Activated CD4-positive, alpha-beta T cell treated with anti-CD3 and anti-CD28 coated beads for 4 hours (primary cell): ENCODE measurements around the gene HOXB6.

ENCODE experiments used
- DNase-seq, 2 donors: peaks; one replicate each; pipeline ENCODE4 v3.0.0-alpha.2; 2020

HOXB6 gene

DNA sequence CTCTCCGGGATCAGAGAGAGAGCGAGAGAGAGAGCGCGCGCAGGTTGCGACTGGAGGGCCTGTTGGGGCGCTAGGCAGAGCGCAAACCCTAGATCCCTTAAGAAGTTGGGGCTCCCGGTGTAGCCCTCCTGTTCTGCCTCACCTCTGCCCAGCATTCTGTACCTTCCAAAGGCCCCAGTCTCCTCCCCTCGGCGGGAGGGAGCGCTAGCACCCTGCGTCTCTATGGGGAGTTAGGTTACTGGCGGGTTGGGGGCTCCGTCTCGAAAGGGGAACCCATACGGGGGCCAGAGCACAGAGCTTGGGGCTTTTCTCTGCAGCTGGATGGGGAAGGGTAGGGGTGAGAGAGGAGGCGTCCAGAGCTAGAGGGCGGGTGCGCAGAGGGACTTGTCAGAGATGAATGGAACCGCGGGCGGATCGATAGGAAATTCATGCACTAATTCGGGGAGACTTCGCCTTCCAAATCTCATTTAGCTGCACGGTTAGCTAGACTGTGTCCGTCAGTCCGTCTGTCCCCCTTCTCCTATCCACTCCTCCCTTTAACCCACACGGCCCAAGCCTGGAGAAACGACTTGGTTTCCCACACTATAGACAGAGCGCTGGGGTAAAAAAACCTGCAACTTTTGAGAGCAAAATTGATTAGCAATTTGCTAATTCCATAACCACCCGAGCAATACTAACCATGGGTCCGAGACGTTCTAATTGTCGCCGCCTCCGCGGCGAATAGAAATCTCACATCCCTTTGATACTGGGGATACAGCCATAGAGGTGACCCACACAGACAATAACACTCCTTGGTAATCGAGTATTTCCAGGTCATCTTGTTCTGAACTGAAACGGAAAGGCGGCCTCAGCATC, 25.9 kb downstream of the HOXB6 start:
- peak in 1 of 2 donors; percentile 27 for DNase-seq

DNA sequence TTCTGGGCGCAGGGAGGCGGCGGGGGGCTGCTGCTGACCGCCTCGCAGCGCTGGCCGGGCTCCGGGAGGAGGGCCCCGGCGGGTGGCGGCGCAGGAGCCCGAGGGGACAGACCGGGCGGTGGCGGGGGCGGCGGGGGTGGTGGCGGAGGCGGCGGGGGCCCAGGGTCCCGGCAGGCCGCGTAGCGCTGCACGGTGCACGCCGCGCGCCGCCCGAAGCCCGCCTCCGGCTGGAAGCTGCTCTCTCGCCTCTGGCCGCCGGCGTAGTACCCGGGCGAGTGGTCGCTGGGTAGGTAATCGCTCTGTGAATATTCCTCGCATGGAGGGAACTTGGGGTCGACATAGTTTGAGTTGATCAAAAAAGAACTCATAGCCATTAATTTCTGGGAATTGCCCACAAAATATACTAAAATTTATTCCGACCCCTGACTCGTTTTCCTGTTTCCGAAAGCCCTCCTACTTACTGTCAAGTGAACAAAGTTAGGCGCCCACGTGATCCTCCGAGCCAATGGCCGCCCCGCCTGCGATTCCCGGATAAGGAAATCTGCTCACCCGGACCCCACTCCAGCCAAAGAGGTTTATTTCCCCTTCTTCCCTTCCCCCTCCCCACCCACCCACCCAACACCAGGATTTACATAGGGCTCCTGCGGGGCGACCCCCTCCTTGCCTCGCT, 26.7 kb downstream of the HOXB6 start, which contains the start of gene HOXB4:
TSS of gene HOXB4 (minus strand) at position 405 of the 670 bp plus-strand sequence. CDS start at position 374, 31 bp downstream.
- DNase-seq: peak; percentile 52 to 64

DNA sequence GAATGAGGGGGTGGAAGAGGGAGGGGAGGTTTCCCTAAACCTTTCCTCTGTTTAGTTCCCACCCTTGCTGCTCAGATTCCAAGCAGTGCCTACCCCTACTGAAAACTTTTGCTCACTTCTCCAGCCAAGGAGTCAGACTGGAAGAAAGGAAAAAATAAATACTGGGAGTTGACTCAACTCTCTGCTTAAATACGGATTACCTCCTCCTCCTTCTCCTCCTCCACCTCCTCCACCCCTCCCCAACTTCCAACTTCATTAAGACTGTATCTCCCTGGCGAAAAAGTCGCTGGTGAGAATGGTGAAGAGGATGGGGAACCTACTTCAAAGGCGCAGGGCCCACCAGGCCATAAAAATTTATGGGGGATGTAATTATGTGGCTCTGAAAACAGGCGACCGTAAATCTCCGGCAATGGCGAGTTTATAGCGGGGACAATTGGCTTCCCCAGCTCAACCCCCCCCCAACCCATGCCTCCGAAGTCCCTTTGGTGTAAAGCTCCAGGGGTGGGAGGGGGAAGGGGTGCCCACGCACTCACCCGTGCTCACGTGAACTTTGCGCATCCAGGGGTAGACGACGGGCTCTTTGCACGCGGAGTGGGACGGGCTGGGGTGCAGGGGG, 27.3 kb downstream of the HOXB6 start:
- DNase-seq: no peak

DNA sequence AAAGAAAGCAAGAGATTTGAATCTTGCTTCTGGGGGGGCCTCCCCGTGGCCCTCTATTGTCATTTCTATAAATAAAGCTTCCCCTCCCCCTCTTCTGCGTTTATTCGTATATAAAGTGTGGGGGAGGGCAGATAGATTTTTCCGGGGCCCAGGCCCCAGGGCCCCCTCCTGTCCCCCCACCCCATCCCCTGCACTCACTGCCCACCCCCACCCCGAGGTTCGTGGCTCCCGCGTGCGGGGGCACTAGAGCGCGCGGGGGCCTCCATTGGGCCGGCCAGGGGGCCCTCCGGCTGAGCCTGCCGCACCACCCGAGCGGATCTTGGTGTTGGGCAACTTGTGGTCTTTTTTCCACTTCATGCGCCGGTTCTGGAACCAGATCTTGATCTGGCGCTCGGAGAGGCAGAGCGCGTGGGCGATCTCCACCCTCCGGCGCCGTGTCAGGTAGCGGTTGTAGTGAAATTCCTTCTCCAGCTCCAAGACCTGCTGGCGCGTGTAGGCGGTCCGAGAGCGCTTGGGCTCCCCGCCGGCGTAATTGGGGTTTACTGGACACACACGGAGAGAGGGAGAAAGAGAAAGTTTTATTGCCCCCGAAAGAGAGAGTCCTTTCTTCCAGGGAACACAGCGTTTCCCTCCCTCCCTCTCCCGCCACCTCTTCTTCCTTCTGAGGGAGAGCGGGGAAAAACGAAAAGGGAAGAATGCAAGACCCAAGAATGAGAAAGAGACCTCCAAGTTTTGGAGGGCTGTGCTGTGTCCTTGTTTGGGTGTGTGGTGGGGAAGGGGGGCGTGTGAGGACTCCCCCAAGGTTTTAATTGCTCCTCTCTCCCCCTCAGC, 28.1 kb downstream of the HOXB6 start:
- no peak for DNase-seq

DNA sequence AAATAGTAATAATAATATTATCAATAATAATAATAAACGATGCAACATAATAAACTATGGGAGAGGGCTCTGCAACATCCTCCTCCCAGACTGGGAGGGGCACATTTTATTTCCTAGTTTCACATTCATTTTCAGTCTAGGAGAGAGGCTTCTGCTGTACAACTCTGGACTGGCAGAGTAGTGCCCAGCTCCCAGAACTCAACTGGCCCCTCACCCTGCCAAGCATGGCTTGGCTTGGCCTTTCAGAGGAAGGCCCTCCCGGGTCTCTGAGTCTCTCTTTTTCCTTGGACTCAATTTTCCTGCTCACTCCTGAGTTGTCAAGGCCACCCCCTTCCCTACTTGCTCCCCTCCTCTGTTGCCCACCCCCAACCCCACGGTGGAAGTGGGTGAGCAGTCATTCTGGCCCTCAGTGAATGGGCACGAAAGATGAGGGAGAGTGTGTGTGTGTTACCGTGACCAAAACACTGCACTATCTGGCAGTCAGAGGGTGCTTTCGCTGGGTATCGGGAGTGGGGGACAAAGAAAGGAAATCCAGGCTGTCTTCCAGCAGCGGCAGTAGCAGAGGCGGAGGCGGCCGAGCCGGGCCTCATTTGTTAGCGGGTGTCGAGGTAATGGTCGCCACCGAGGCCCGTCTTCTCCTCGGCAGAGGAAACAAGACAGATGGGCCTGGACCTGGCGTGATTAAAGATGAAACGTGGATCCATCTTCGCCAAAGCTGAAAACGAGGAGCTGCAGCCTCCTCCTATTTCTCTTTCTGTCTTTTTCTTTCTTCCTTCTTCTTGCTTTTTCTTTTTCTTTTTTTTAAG, 28.9 kb downstream of the HOXB6 start:
- DNase-seq: no peak

DNA sequence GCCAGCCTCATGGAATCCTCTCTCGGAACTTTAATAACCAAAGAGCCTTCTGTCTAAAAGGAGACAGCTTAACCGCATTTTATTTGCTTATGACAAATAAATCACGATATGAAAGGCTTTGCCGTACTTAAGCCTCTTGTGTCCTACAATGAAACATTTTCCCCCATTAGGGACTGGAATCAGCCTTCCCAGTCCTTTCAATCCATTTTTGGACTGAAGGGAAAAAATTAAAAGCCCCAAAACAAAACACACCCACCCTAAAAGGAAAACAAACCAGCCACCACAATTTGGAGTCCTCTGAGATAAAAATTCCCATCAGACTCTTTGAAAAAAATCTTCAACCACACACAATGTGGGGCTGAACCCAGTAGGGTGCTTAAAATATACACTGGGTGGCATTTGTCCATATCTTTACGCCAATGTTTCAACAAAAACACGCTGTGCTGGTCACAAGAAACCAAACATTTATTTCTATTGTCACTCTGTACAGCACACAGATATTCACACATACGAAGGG, 29.7 kb downstream of the HOXB6 start:
- DNase-seq: no peak

DNA sequence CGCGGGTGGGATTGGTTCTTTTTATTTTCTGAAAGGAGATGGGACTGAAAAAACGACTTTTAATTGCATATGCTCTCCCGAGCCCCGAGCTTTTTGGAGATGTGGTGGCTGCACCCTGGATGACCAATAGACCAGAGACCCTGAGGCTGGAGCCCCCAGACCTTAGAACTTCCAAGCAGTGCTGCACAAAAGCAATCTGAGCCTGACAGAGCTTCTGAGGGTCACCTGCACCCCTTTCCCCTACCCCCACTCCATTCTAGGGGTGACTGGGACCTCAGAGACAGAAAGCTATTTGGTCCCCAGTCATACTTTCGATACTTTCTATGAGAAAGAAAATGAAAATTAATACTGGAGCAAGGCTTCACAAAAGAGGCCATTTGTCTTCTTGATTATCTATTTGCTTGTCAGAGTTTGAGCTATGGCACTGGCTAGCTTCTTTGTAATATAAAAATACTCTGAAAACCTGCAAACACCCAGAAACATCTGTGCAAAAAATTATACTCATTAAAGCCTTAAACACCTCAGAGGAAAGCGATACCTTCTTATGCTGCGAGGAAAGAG, 30.2 kb downstream of the HOXB6 start:
- DNase-seq: no peak

DNA sequence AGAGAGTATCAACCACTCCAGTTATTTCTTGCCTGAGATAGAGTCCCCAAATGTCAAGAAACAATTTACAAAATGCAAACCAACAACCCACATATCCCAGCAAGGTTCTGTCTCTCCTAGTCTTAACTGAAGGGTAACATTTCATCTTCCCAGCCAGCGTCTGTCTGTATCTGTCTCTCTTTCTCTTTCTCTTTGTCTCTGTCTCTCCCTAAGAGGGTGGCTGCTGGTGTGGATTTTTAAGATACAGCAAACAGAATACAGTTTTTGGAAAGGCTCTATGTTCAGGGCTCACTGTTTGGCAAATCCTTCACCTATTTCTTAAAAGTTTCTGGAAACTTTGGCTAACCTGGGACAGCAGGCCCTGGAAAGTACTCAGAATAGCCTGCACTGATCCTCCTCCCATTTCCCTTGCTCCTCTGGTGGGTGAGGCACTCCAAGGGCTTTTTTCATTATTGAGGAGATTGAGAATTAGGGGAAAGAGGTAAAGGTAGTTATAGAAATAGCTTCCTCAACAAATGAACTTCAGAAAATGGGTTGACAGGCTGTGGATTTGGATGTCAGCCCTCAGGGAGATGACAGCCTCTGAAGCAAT, 32.9 kb downstream of the HOXB6 start:
- no peak for DNase-seq

DNA sequence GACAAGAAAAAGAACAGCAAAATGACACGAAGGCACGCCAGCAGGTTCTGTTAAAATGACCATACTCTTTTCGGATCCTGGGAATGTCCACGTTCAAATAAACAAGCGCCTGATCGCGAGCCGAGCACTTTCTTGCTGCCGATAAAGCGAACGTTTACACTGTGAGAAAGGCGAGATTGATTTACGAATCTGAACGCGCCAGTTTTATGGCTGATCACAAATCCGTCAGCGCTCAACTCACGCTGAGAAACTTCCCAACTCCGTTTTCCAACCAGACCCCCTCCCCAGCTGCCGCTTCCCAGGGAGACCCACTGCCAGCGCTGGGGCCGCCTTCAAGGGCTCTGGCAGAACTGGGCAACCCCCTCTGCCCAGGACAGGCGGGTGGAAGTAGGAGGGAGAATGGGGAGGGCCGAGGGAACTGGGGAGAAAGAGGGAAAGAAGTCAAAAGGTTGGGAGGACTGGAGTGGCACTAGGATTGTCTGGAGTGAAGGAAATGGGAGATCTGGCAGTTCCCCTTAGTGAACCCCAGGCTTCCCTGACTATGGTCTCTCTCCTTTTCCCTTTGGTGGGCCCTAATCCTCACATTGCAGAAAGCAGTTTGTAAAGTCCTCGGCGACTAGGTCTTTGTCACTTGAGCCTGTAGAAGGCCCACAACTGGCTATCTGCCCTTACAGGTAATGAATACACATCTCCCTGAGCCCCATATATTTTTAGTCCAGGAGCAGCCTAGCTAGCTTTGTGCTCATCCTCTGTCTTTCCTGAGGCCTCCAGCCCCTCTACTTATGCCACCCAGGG, 33.6 kb downstream of the HOXB6 start:
- no peak for DNase-seq

DNA sequence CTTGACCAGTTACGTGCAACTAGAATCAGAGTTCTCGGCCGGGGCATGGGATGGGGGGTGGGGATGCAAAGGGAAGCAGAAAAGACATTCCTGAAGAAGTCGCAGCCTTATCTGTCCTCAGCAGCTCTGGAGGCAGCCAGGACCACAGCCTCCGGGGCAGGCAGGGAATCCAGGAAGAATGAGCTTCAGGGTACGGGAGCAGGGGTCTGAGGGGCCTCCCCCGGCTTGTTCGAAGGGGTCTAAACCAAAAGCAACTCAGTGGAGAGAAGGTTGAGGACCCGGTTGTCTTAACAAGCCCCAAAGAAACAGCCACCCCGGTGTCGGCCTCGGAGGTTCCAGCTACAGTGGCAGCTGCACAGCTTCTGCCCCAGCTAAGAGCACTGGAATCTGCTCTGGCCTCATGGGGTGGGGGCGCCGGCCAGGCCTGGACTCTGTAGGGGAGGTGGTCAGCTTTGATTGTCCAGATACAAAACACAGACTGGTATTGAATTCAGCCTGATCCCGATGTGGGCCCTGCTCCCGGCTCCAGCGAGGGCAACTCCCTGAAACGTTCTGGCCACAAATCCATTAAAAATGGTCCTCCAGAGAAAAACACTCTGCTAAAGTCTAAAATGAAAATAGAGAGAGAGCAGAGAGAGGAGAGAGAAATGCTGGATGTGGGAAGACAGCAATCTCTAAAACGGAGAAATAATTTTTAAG, 34.3 kb downstream of the HOXB6 start:
- DNase-seq: no peak

DNA sequence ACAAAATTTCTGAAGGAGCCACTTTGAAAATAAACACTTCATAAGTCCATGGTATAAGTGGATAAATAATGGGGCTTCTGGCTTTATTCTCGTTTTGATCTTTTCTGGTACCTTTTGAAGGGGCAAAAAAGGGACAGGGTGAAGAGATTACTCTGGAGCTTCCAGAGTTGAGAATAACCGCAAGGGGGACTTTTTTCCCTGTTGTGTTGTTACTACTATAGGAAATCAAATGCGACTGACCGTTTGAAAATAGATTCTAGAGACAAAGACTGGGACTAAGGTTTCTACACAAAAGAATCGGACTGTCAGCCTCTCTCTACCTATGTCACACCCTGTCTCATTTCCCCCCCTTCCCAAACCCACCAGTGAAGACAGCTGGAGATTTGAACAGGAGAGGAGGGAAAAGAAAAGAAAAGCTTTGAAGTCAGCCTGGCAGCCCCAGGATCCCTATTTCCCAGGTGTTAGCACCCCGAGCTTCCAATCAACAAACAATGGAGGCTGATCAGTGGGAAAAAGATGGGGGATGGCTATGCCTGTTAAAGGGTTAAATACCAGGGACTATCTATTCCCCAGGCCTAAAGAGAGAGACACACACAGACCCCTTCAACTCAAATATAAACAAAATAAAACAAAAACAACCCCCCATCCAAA, 35.0 kb downstream of the HOXB6 start:
- DNase-seq: no peak

DNA sequence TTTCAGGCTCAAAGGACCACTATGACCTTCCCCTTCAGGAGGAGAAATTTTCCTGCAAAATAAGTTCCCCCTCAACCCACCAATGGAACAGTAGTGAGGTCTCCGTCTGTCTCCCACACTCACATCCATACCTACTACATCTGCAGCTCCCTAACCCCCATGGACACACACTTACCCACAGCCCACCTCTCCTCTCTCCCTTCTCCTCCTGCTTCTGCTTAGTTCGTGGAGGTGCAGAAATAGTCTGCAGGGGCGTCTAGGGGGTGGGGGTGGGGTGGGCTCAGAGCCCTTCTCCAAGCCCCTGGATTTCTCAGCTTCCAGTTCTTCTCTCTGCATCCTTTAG, 35.6 kb downstream of the HOXB6 start:
- no peak for DNase-seq

DNA sequence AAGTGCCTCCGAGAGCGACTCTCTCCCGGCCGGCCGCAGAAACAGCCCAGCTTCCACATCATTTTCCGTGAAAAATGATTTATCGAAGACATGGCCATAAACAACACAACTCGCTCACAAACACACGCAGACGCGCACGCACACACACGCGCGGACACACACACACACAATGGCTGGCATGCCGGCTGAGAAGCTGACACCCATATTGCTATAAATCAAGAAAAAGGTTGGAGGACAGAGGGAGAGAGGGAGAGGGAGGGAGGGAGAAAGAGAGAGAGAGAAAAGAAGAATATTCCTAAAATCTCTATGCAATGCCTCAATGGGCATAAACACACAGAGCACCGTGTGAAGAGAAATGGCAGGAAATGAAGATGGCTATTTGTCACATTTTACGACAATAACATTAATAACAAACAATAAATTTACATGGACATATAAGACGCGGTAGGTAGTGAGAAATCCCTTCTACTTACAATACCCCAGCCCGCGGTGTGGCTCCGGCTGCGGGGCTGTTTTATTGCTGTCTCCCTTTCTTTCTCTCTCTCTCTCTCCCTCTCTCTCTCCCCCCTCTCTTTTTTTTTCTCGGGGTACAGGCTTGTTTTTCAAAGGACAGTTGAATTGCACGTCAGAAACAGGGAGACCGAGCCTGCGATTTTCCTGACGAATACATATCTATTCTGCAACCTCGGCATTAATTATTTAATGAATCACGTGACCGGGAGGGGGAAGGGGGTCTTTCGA, 36.1 kb downstream of the HOXB6 start:
- no peak for DNase-seq

DNA sequence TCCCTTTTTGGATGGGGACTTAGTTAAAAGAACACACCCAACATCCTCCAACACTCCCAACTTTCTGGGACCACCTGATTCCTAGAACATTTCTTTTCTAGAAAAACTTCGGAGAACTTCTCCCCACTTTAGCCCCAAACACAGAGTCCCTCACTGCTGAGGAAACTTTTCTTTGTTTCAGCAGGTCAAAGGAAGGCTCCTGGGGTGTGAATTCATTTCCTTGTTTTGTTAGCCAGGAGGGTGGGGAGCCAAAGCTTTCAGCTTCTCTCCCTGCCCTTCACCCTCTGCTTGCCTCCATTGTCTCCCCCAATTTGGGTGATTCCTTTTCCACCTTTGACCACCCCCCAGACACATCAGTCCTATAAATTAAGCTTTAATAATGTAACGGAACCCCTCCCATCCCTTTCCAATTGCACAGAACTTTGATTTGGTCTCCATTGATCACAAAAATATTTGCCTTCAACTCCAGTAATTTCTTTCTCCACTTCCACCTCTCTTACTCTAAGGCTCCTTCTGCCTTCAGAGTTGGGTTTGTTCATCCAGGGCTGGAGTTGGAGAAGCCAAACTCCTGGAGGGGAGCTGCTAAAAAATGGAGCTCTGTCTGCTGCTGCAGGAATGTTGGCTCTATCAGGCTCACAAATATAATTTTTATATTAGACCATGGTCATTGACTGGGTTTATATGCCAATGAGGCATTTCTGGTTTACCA, 37.0 kb downstream of the HOXB6 start:
- no peak for DNase-seq

DNA sequence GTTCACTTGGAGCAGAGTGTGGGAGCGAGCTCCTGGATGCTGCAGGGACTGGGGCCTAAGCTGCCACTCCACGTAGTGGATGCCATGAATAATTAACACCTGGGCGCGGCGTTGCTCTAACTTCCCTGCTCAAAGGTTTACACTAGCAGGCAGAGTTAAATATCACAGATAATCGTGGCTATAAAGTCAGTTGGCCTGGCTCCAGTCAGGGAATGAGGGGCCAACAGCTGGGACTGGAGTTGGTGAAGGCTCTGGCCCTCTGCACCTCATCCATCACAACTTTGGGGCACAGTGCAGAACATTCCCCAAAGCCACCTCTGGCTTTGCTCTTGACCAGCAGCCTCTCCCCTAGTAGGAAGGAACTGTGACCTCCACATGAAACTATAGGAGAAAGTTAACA, 37.6 kb downstream of the HOXB6 start:
- no peak for DNase-seq

DNA sequence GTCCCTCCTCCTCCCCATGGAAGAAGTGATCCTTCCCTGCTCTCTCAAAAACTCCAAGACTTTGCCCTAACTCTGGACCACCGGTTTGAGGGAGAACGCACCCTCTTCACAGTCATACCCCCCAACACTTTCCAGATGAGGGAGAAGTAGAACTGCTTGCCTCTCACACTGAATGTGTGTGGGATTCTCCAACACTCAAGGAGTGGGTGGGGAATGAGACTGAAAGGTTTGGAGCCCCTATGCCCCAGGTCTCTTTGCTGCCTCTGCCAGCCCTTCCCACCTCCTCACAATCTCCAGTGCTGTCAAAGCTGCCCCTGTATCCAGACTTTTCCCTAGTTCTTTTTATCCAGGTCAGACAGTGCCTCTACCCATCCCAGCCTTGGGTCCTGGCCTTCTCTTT, 38.1 kb downstream of the HOXB6 start:
- DNase-seq: no peak

DNA sequence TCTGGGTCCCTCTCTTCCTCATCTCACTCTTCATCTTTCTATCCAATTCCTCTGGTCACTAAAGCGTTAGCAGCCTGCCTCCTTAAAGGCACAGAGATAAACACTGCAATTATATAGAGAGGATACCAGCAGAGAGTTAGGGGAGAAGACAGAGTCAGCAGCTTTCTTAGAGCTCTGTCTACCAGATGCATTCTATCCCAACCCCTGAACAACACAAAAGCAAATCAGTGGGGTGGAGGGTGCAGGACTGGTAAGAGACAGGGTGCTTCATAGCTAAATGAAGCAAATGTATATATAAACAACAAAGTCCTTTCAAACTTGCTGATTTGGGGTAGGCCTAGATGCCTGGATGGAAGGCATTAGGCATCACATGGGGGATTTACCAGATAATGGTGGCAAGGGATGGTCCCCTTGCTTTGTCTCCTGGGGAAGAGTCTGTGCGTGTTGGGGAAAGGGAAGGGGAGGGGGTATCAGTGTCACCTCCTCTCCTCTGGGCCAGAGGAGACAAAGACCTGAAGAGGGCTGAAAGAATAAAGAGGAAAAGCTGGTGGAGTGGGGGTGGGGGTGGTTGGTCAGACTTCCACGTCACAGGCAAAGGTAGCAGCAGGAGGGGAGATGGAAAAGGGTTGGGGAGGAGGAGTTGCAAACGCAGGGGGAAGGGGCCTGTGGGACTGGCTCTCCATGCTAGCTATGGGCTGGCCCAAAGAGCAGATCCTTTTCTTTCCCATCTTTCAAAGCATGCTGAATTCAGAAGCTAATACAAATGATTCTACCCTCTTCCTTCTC, 38.7 kb downstream of the HOXB6 start:
- no peak for DNase-seq
